Measurements from ENCODE around the gene ROPN1L. TPM values are rescaled to one million over a fixed set of nuclear protein-coding genes. Genes with fewer than 3 reads are reported as not detected.

Gene ROPN1L
- total RNA-seq, 1 experiment from 2014 or later: 0.66 TPM

Small RNA genes within 50 kb of the gene (microRNA-seq; reads per million reads assigned to microRNA genes)
- not detected for gene MIR6131 (ENCODE audit: borderline number of aligned reads)

Other genes with a start within 250 kb of the ROPN1L start
- gene ATPSCKMT, start 192.0 kb upstream of the ROPN1L start, total RNA-seq (2021; ENCODE audit: unreplicated experiment): 19.0 TPM
- 489 TPM for gene CCT5, start 191.6 kb upstream of the ROPN1L start, total RNA-seq (2021; ENCODE audit: unreplicated experiment)
- gene CMBL, start 134.0 kb upstream of the ROPN1L start, total RNA-seq (2021; ENCODE audit: unreplicated experiment): 51.0 TPM
- 144 TPM for gene MARCHF6, start 88.2 kb upstream of the ROPN1L start, total RNA-seq (2021; ENCODE audit: unreplicated experiment)
- gene ANKRD33B, start 122.2 kb downstream of the ROPN1L start, total RNA-seq (2021; ENCODE audit: unreplicated experiment): 10.9 TPM

All from HCT116 (cell line).